HG03159 (cell line): ENCODE results near the gene G6PD.
A peak's percentile ranks its signal among the peaks of the same experiment; 100 is the strongest.
"Not testable (repeated sequence)": the region's sequence is repeated elsewhere in the genome, so short reads cannot be mapped to it uniquely, and the experiment has no call there.

Experiments
- ATAC-seq: cut with Tn5 transposase; IDR thresholded peaks from one replicate; pipeline ENCODE4 v1.9.1; 2021; ENCODE audit warnings: mild to moderate bottlenecking, moderate library complexity; ENCODE audit not compliant: unreplicated experiment

Gene G6PD

GRCh38 chrX:154546354-154547244 is at the start of gene G6PD:
TSS of gene G6PD (minus strand) at chrX:154546846. CDS start at chrX:154546155, 691 bp downstream.
- ATAC-seq: peak; percentile 41

- ATAC-seq: no peak
Observed at GRCh38 chrX:154595559-154596249, 49.1 kb upstream of the G6PD start.

- no peak for ATAC-seq
Observed at GRCh38 chrX:154594491-154594890, 47.8 kb upstream of the G6PD start.

- ATAC-seq: no peak
Observed at GRCh38 chrX:154593201-154593600, 46.6 kb upstream of the G6PD start.

- ATAC-seq: no peak
Observed at GRCh38 chrX:154592505-154592904, 45.9 kb upstream of the G6PD start.

- ATAC-seq: not testable (repeated sequence)
Observed at GRCh38 chrX:154590415-154590814, 43.8 kb upstream of the G6PD start.

GRCh38 chrX:154584585-154585183 is 38.0 kb upstream of the G6PD start, which contains the start of gene CTAG1A:
TSS of gene CTAG1A (plus strand) at chrX:154585133. CDS start at chrX:154585207, 74 bp downstream.
- ATAC-seq: not testable (repeated sequence)

GRCh38 chrX:154582994-154583393 is 36.3 kb upstream of the G6PD start:
- not testable (repeated sequence) for ATAC-seq

GRCh38 chrX:154575076-154575475 is 28.4 kb upstream of the G6PD start:
- not testable (repeated sequence) for ATAC-seq

- not testable (repeated sequence) for ATAC-seq
Observed at GRCh38 chrX:154573061-154573460, 26.4 kb upstream of the G6PD start.

GRCh38 chrX:154570361-154570760 is 23.7 kb upstream of the G6PD start:
- not testable (repeated sequence) for ATAC-seq

GRCh38 chrX:154562295-154562694 is 15.6 kb upstream of the G6PD start:
- ATAC-seq: not testable (repeated sequence)

- not testable (repeated sequence) for ATAC-seq
Observed at GRCh38 chrX:154560326-154560725, 13.7 kb upstream of the G6PD start.

- not testable (repeated sequence) for ATAC-seq
Observed at GRCh38 chrX:154558896-154559295, 12.2 kb upstream of the G6PD start.

- not testable (repeated sequence) for ATAC-seq
Observed at GRCh38 chrX:154558060-154558690, 11.5 kb upstream of the G6PD start.

GRCh38 chrX:154552112-154552806 is 5.6 kb upstream of the G6PD start:
- not testable (repeated sequence) for ATAC-seq

GRCh38 chrX:154549766-154550165 is 3.1 kb upstream of the G6PD start:
- no peak for ATAC-seq

GRCh38 chrX:154548028-154548316 is 1.3 kb upstream of the G6PD start:
- no peak for ATAC-seq

- peak; percentile 83 for ATAC-seq
Observed at GRCh38 chrX:154547245-154548027, 790 bp upstream of the G6PD start, which contains the start of gene IKBKG. TSS of gene IKBKG (plus strand) at chrX:154547620. CDS start at chrX:154552003, 4,383 bp downstream.
